Measurements from ENCODE around the gene TMEM126B. TPM values are rescaled to one million over a fixed set of nuclear protein-coding genes. Genes with fewer than 3 reads are reported as not detected.

The TMEM126B gene
- total and polyA plus RNA-seq, 10 of the 15 experiments (the other 5 are each of a cell fraction or from before 2014, with no cell fraction given): 36.9 to 117 (median 70.3) TPM

- TF ChIP-seq CBX5 (IDR thresholded peaks at IDR 0.05; ENCODE audit: low read depth) (no peak), BHLHE40 (IDR thresholded peaks at IDR 0.05; ENCODE audit: borderline replicate concordance in 1 of 2, low read depth in 2 of 2, low read length in 1 of 2) (0 out of 4 replicates have a peak, but pooled peaks have one; percentile 8 to 14), IKZF2 (IDR thresholded peaks at IDR 0.05) (no peak), PBX3 (IDR thresholded peaks at IDR 0.05; ENCODE audit: insufficient replicate concordance, low read depth, low read length) (peak; percentile 11), CREM (IDR thresholded peaks at IDR 0.05; ENCODE audit: low read depth) (peak; percentile 53), CHD2 (IDR thresholded peaks at IDR 0.05; ENCODE audit: borderline replicate concordance, low read depth, low read length) (peak; percentile 50; the same call in 1 of the 2 replicates), RUNX3 (IDR thresholded peaks at IDR 0.05; ENCODE audit: low read length) (peak; percentile 40; the same call in 1 of the 2 replicates), CREB1 (IDR thresholded peaks at IDR 0.05; ENCODE audit: low read depth) (no peak), YY1 (IDR thresholded peaks at IDR 0.05; ENCODE audit: low read depth, low read length) (peak; percentile 75), ZBTB4 (CRISPR knock-in tag; IDR thresholded peaks at IDR 0.05) (no peak), ZBED1 (IDR thresholded peaks at IDR 0.05; ENCODE audit: borderline replicate concordance) (no peak; the same call in 1 of the 2 replicates), KDM1A (IDR thresholded peaks at IDR 0.05; ENCODE audit: borderline replicate concordance) (no peak), TAF1 (IDR thresholded peaks at IDR 0.05; ENCODE audit: borderline replicate concordance, low read depth, low read length) (0 out of 2 replicates have a peak, but pooled peaks have one; percentile 41), POLR2A (IDR thresholded peaks at IDR 0.05; ENCODE audit: low read depth, low read length) (peak; percentile 79), ESRRA (IDR thresholded peaks at IDR 0.05; ENCODE audit: low read length) (no peak), HDGF (IDR thresholded peaks at IDR 0.05) (peak; percentile 9; the same call in 1 of the 2 replicates), ZBTB40 (IDR thresholded peaks at IDR 0.05; ENCODE audit: borderline replicate concordance) (peak; percentile 29; the same call in 1 of the 2 replicates), STAT3 (IDR thresholded peaks at IDR 0.05; ENCODE audit: low read depth, low read length) (no peak), BCL11A (IDR thresholded peaks at IDR 0.05; ENCODE audit: low read depth, low read length) (no peak), SMARCA5 (IDR thresholded peaks at IDR 0.05) (peak; percentile 83; the same call in 1 of the 2 replicates), ELK1 (IDR thresholded peaks at IDR 0.05; ENCODE audit: low read depth, low read length) (0 out of 2 replicates have a peak, but pooled peaks have one; percentile 63)
Observed at GRCh38 chr11:85663753-85664614, 35.6 kb downstream of the TMEM126B start (continued).

Measured in GM12878 (cell line).